Fibroblast of mammary gland (primary cell): ENCODE data around the gene HMGB4.

Experiments used
- DNase-seq: peaks from one replicate; pipeline ENCODE4 v3.0.0-alpha.2; 2010; ENCODE audit warnings: low read depth
- H3K4me3 ChIP-seq: 2 replicates; pipeline ENCODE4 v1.5.1; 2011; ENCODE audit warnings: low read depth, mild to moderate bottlenecking, low read length, moderate library complexity; ENCODE audit not compliant: control insufficient read depth
- CTCF ChIP-seq: conservative IDR thresholded peaks from 2 replicates; pipeline ENCODE4 v1.5.1; 2011; ENCODE audit warnings: low read depth, low read length, inconsistent platforms; ENCODE audit not compliant: control insufficient read depth, insufficient read depth

HMGB4 gene

GRCh38 chr1:33872275-33872674 lies 8.4 kb downstream of the HMGB4 start:
- H3K4me3 ChIP-seq = no peak overlapping the region
- no peak for DNase-seq
- no peak for TF ChIP-seq CTCF

GRCh38 chr1:33872683-33873082 lies 8.8 kb downstream of the HMGB4 start:
- no peak overlapping the region for H3K4me3 ChIP-seq
- DNase-seq = peak; percentile 48
- TF ChIP-seq CTCF = no peak

- no peak overlapping the region for H3K4me3 ChIP-seq
- DNase-seq = no peak
- TF ChIP-seq CTCF = no peak
Measured at GRCh38 chr1:33874636-33875035, 10.8 kb downstream of the HMGB4 start.

- no peak overlapping the region for H3K4me3 ChIP-seq
- peak; percentile 22 for TF ChIP-seq CTCF
- DNase-seq = no peak
Measured at GRCh38 chr1:33875862-33876261, 12.0 kb downstream of the HMGB4 start.

GRCh38 chr1:33876970-33877650 lies 13.2 kb downstream of the HMGB4 start:
- no peak for TF ChIP-seq CTCF
- H3K4me3 ChIP-seq = no peak overlapping the region
- peak; percentile 99 for DNase-seq

GRCh38 chr1:33878392-33878791 lies 14.5 kb downstream of the HMGB4 start:
- no peak for TF ChIP-seq CTCF
- no peak for DNase-seq
- H3K4me3 ChIP-seq = no peak overlapping the region

- DNase-seq = peak; percentile 24
- no peak overlapping the region for H3K4me3 ChIP-seq
- TF ChIP-seq CTCF = no peak
Measured at GRCh38 chr1:33880305-33880704, 16.4 kb downstream of the HMGB4 start.
